Activated CD8-positive, alpha-beta T cell treated with anti-CD3 and anti-CD28 coated beads for 36 hours (primary cell): ENCODE measurements around the gene GZF1. TPM values are rescaled to one million over a fixed set of nuclear protein-coding genes. Genes with fewer than 3 reads are reported as not detected.

Experiments
- ATAC-seq: fragments of 200-7000 bp; cut with Tn5 transposase; one replicate; pipeline ENCODE4 v1.10.0; 2021; ENCODE audit warnings: mild to moderate bottlenecking, moderate library complexity
- CTCF ChIA-PET: fragments of 350-600 bp; sonication (Branson Sonifier 250); formaldehyde crosslinking; loops from one replicate; lab custom pipeline; 2021; ENCODE audit warnings: antibody characterized with exemption; lab: Charles Lee
- POLR2A ChIA-PET: fragments of 350-600 bp; sonication (Branson Sonifier 250); formaldehyde crosslinking; loops from one replicate; lab custom pipeline; 2021; ENCODE audit warnings: antibody characterized with exemption; lab: Charles Lee
- DNase-seq: peaks from one replicate; pipeline ENCODE4 v3.0.0-alpha.2; 2020
- H3K27ac Mint-ChIP-seq: one replicate; pipeline ENCODE4 v1.8.0; 2021; ENCODE audit warnings: mild to moderate bottlenecking, mixed read lengths
- H3K27me3 Mint-ChIP-seq: one replicate; pipeline ENCODE4 v1.8.0; 2021; ENCODE audit warnings: mixed read lengths
- H3K36me3 Mint-ChIP-seq: one replicate; pipeline ENCODE4 v1.8.0; 2021; ENCODE audit warnings: low read depth, mixed read lengths
- H3K4me1 Mint-ChIP-seq: one replicate; pipeline ENCODE4 v1.8.0; 2021; ENCODE audit warnings: low read depth, mixed read lengths
- H3K4me3 Mint-ChIP-seq: one replicate; pipeline ENCODE4 v1.8.0; 2021; ENCODE audit warnings: mild to moderate bottlenecking, moderate library complexity, mixed read lengths
- H3K9me3 Mint-ChIP-seq: one replicate; pipeline ENCODE4 v1.8.0; 2021; ENCODE audit warnings: mixed read lengths
- intact Hi-C: fragments of 100-400 bp; cut with micrococcal nuclease; formaldehyde crosslinking; loops from one replicate; pipeline ENCODE4 v1.10.0; 2022
- total RNA-seq, 2 experiments: library from RNA; stranded (reverse); gene quantifications; one replicate each; pipeline ENCODE4 v1.2.3, GENCODE V29; 2021
- TF ChIP-seq, protein P1 (sequence below): fragments of 200-600 bp; IDR thresholded peaks from one replicate; pipeline ENCODE4 v1.8.0; 2022; ENCODE audit warnings: antibody characterized with exemption, mild to moderate bottlenecking

GZF1 gene
- total RNA-seq, 2 experiments from 2014 or later: 11.8 to 13.7 TPM

DNA sequence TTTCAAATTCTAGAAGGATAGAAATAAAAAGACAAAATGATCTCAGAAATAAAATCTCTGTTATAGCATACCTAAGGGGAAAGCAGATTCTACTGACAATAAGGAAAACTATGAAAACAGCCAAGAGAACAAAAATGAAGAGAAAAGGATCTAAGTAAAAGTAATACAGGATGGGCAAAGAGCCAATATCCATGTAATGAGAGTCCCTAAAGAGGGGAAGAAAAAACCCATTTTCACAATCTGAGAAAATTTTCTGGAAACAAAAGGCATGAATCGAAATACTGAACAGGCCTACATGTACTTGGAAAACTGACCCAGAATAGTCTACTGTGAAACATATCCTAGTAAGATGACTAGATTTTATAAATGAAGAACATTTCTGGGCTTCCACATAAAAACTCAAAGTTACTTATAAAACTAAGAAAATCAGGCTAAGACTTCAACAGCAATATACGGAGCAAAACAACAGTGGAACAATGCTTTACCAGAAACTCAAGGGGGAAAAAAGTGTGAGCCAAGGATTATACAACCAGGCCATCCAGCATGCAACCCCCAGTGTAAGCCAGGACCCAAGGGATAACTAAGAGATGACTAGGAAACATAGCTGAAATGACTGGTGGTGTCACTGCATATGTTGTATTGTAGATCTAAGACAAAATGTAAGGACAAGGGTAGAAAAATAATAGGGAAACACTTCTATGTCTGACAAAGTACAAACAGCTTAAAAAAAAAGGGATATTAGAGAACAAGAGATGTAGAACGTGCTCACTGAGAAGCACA lies 49.1 kb downstream of the GZF1 start:
- DNase-seq: no peak
- intact Hi-C loops: no loop called here
- no peak overlapping the region for H3K27ac Mint-ChIP-seq
- TF ChIP-seq, protein P1, sequence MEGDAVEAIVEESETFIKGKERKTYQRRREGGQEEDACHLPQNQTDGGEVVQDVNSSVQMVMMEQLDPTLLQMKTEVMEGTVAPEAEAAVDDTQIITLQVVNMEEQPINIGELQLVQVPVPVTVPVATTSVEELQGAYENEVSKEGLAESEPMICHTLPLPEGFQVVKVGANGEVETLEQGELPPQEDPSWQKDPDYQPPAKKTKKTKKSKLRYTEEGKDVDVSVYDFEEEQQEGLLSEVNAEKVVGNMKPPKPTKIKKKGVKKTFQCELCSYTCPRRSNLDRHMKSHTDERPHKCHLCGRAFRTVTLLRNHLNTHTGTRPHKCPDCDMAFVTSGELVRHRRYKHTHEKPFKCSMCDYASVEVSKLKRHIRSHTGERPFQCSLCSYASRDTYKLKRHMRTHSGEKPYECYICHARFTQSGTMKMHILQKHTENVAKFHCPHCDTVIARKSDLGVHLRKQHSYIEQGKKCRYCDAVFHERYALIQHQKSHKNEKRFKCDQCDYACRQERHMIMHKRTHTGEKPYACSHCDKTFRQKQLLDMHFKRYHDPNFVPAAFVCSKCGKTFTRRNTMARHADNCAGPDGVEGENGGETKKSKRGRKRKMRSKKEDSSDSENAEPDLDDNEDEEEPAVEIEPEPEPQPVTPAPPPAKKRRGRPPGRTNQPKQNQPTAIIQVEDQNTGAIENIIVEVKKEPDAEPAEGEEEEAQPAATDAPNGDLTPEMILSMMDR: no peak
- H3K27me3 Mint-ChIP-seq: no peaks in the 10 kb centered on the region
- peaks cover 65% of the 10 kb centered on the region for H3K4me1 Mint-ChIP-seq
- H3K36me3 Mint-ChIP-seq: peaks cover 10% of the 10 kb centered on the region
- ChIA-PET POLR2A (interaction anchor here (1.3 to 1.9 kb wide), 2 partner anchors 9 to 61 kb away, joined by 3 to 6 read pairs; partner anchors contain the start of gene NXT1), CTCF (interaction anchor here (0.9 kb wide), 1 partner anchor 34 kb away, joined by 3 read pairs; no protein-coding TSS in a partner anchor)
- no peaks in the 10 kb centered on the region for H3K9me3 Mint-ChIP-seq
- ATAC-seq: no peak
- no peak overlapping the region for H3K4me3 Mint-ChIP-seq

DNA sequence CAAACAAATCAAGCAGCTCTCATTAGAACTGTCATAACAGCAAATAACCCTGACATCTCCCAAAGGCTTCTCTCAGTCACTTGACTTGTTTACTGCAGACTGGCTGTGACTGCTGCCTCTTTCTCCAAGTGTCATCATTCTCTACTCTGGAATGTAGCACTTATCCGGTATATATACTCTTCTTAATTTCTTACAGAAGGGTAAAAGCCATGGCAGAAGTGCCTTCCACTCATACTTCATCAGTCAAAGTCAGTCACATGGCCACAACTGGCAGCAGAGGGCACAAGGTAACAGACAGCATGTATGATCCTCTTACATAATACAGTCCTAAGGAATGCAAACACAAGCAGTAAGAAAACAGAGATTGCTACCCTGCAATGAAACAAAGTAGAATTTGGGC lies 50.0 kb downstream of the GZF1 start:
- Mint-ChIP-seq H3K4me3 (no peak overlapping the region), H3K4me1 (peaks cover 66% of the 10 kb centered on the region), H3K27ac (no peak overlapping the region), H3K27me3 (no peaks in the 10 kb centered on the region), H3K36me3 (peaks cover 11% of the 10 kb centered on the region), H3K9me3 (no peaks in the 10 kb centered on the region)
- DNase-seq (no peak), ATAC-seq (no peak)
- TF ChIP-seq, protein P1: no peak
- POLR2A ChIA-PET: interaction anchor here (1.3 to 1.9 kb wide), 2 partner anchors 8 to 62 kb away, joined by 3 to 6 read pairs; partner anchors contain the start of gene NXT1
- intact Hi-C loops: no loop called here
- CTCF ChIA-PET: no interaction called here

DNA sequence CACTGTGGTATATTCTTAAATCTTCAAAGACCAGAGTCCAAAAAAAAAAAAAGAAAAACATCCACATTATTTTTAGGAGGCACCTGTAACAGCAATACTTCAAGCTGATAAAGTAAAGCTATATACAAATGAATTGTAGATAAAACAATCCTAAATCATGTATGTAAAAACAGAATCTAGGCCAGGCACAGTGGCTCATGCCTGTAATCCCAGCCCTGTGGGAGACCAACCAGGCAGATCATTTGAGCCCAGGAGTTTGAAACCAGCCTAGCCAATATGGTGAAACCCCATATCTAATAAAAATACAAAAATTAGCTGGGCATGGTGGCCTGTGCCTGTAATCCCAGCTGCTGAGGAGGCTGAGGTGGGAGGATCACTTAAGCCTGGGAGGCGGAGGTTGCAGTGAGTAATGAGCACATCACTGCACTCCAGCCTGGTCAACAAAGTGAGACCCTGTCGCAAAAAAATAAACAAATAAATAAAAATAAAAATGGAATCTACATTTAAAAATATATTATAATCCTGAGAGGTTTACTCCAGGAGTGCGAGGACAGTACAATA lies 52.0 kb downstream of the GZF1 start:
- peaks cover 6% of the 10 kb centered on the region for H3K36me3 Mint-ChIP-seq
- no peak overlapping the region for H3K4me3 Mint-ChIP-seq
- ChIA-PET CTCF (no interaction called here), POLR2A (no interaction called here)
- TF ChIP-seq, protein P1: no peak
- no peaks in the 10 kb centered on the region for H3K27me3 Mint-ChIP-seq
- peaks cover 63% of the 10 kb centered on the region for H3K4me1 Mint-ChIP-seq
- intact Hi-C loops: no loop called here
- no peak overlapping the region for H3K27ac Mint-ChIP-seq
- no peak for ATAC-seq
- no peak for DNase-seq
- no peaks in the 10 kb centered on the region for H3K9me3 Mint-ChIP-seq

DNA sequence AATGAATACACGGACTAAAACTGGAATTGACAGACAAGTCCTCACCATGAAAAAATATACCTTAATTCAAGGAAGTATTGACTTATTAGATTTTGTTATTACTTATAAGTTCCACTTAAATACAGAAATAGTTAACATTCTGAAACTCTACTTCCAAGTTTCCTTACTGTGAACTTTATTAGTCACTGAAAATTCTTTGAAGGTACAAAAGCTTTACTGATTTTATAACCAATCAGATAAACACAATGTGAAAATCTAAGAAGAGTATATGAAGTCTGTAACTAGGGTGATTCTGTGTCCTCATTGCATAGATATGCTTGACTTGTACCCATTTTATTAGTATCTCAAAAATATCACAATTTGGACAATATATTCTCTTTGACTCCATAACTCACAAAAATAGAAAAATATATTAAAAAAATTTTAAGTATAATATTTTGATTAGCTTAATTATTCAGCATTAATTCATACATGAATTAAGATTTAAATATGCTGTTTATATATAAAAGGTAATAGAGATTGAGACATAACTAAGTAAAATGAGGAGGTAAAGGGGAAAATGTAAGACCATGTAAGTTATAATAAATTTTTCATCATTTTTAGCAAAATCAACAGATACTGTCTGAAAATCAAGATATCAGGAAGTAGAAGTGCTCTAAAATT lies 52.7 kb downstream of the GZF1 start:
- TF ChIP-seq, protein P1: no peak
- Mint-ChIP-seq H3K4me1 (peaks cover 67% of the 10 kb centered on the region), H3K27me3 (no peaks in the 10 kb centered on the region), H3K4me3 (no peak overlapping the region), H3K9me3 (no peaks in the 10 kb centered on the region), H3K27ac (no peak overlapping the region), H3K36me3 (peaks cover 6% of the 10 kb centered on the region)
- CTCF ChIA-PET: no interaction called here
- POLR2A ChIA-PET: no interaction called here
- ATAC-seq (no peak), DNase-seq (no peak)
- intact Hi-C loops: no loop called here
